Activated naive CD4-positive, alpha-beta T cell treated with anti-CD3 and anti-CD28 coated beads, Interleukin-2, amount 50 U/mL, for 72 hours (primary cell): ENCODE results near the gene RSF1. TPM values are rescaled to one million over a fixed set of nuclear protein-coding genes. Genes with fewer than 3 reads are reported as not detected.
A peak's percentile ranks its signal among the peaks of the same experiment; 100 is the strongest.
"Not testable (repeated sequence)": the region's sequence is repeated elsewhere in the genome, so short reads cannot be mapped to it uniquely, and the experiment has no call there.

Experiments used
- ATAC-seq, 2 donors: fragments of 150-1000 bp; cut with Tn5 transposase; 2 replicates each; pipeline ENCODE4 v1.10.0; 2021; ENCODE audit warnings: mild to moderate bottlenecking in 2 of 2, moderate library complexity in 2 of 2
- DNase-seq, 2 donors: peaks; one replicate each; pipeline ENCODE4 v3.0.0; 2021 to 2022; ENCODE audit warnings: low spot score in 2 of 2
- H3K27ac Mint-ChIP-seq, 2 donors: one replicate each; pipeline ENCODE4 v1.8.0; 2022; ENCODE audit warnings: mild to moderate bottlenecking in 2 of 2, mixed read lengths in 2 of 2
- H3K36me3 Mint-ChIP-seq, 2 donors: one replicate each; pipeline ENCODE4 v1.8.0; 2022; ENCODE audit warnings: mixed read lengths in 2 of 2
- H3K9me3 Mint-ChIP-seq, 2 donors: one replicate each; pipeline ENCODE4 v1.8.0; 2022; ENCODE audit warnings: mixed read lengths in 2 of 2
- total RNA-seq, 2 donors: library from RNA; stranded (reverse); gene quantifications; one replicate each; pipeline ENCODE4 v1.2.3, GENCODE V29; 2022

Gene RSF1
- total RNA-seq, 2 donors from 2014 or later: 51.2 to 65.3 TPM

GRCh38 chr11:77637345-77638165 lies 183.0 kb downstream of the RSF1 start, which contains the start of gene CLNS1A:
CLNS1A (minus strand) TSS chr11:77637794; CDS start chr11:77637714, 80 bp downstream.
- Mint-ChIP-seq H3K9me3 (peaks cover 0 to 10% of the 10 kb centered on the region in 2 donors), H3K27ac (peak within 1 kb of the TSS; percentile 75 to 90), H3K36me3 (peaks cover 17 to 37% of the 10 kb centered on the region in 2 donors)
- peak; percentile 79 to 89 for DNase-seq
- peak; percentile 97 to 98 for ATAC-seq

GRCh38 chr11:77636731-77637344 lies 183.7 kb downstream of the RSF1 start:
- no peak for ATAC-seq
- Mint-ChIP-seq H3K9me3 (peaks cover 0 to 10% of the 10 kb centered on the region in 2 donors), H3K27ac (peak overlapping the region; percentile 75 to 90), H3K36me3 (peaks cover 17 to 42% of the 10 kb centered on the region in 2 donors)
- DNase-seq: no peak

GRCh38 chr11:77633926-77634325 lies 186.6 kb downstream of the RSF1 start:
- ATAC-seq, DNase-seq, H3K27ac Mint-ChIP-seq, H3K9me3 Mint-ChIP-seq: not testable (repeated sequence)
- H3K36me3 Mint-ChIP-seq: peaks cover 17 to 46% of the 10 kb centered on the region in 2 donors

- DNase-seq: no peak
- H3K9me3 Mint-ChIP-seq: no peaks in the 10 kb centered on the region
- no peak for ATAC-seq
- H3K36me3 Mint-ChIP-seq: peaks cover 5 to 30% of the 10 kb centered on the region in 2 donors
- H3K27ac Mint-ChIP-seq: peak overlapping the region in 1 of 2 donors; percentile 89
Observed at GRCh38 chr11:77630157-77630710, 190.3 kb downstream of the RSF1 start.

GRCh38 chr11:77619576-77620198 lies 200.8 kb downstream of the RSF1 start:
- no peaks in the 10 kb centered on the region for H3K9me3 Mint-ChIP-seq
- peaks cover 16 to 18% of the 10 kb centered on the region in 2 donors for H3K36me3 Mint-ChIP-seq
- ATAC-seq: no peak
- DNase-seq: peak in 1 of 2 donors; percentile 48
- H3K27ac Mint-ChIP-seq: no peak overlapping the region

GRCh38 chr11:77617892-77618291 lies 202.6 kb downstream of the RSF1 start:
- no peak for ATAC-seq

GRCh38 chr11:77611921-77612320 lies 208.6 kb downstream of the RSF1 start:
- DNase-seq (no peak), ATAC-seq (no peak)
- Mint-ChIP-seq H3K27ac (no peak overlapping the region), H3K36me3 (peaks cover 5 to 16% of the 10 kb centered on the region in 2 donors), H3K9me3 (no peaks in the 10 kb centered on the region)

More at GRCh38 chr11:77617892-77618291, 202.6 kb downstream of the RSF1 start:
- no peak for DNase-seq
- Mint-ChIP-seq H3K27ac (no peak overlapping the region), H3K36me3 (peaks cover 16% of the 10 kb centered on the region in 2 donors), H3K9me3 (no peaks in the 10 kb centered on the region)

Other genes starting within 250 kb of the RSF1 start
- under 1 TPM; 0.09 to 0.19 TPM for gene AQP11, start 230.8 kb downstream of the RSF1 start, total RNA-seq
- 100 to 1,000 TPM; 134 to 201 TPM for gene CLNS1A, start 182.9 kb downstream of the RSF1 start, total RNA-seq
- 1 to 10 TPM; 6.4 to 7.8 TPM for gene AAMDC, start 422 bp upstream of the RSF1 start, total RNA-seq
- gene INTS4, start 173.9 kb upstream of the RSF1 start, total RNA-seq: 10 to 100 TPM; 48.6 to 72.7 TPM
- gene KCTD14, start 202.6 kb upstream of the RSF1 start, total RNA-seq: under 1 TPM; 0.19 to 0.23 TPM
- not detected for gene THRSP, start 243.1 kb upstream of the RSF1 start, total RNA-seq